Activated CD4-positive, alpha-beta memory T cell treated with anti-CD3 and anti-CD28 coated beads, Interleukin-2, amount 10 ng/mL, durations not matched to agents 7 days and 5 days (primary cell): Measurements from ENCODE around the gene EVA1A. TPM values are rescaled to one million over a fixed set of nuclear protein-coding genes. Genes with fewer than 3 reads are reported as not detected.

Source experiments
- CTCF ChIA-PET: fragments of 350-600 bp; sonication (Branson Sonifier 250); formaldehyde crosslinking; loops from one replicate; lab custom pipeline; 2021; ENCODE audit warnings: antibody characterized with exemption, inconsistent platforms; lab: Charles Lee
- POLR2A ChIA-PET: fragments of 350-600 bp; sonication (Branson Sonifier 250); formaldehyde crosslinking; loops from one replicate; lab custom pipeline; 2021; ENCODE audit warnings: antibody characterized with exemption; lab: Charles Lee
- DNase-seq: peaks from one replicate; pipeline ENCODE4 v3.0.0-alpha.2; 2020
- H3K27ac Mint-ChIP-seq: one replicate; pipeline ENCODE4 v1.8.0; 2021; ENCODE audit warnings: mild to moderate bottlenecking, mixed read lengths
- H3K27me3 Mint-ChIP-seq: one replicate; pipeline ENCODE4 v1.8.0; 2021; ENCODE audit warnings: mixed read lengths
- H3K36me3 Mint-ChIP-seq: one replicate; pipeline ENCODE4 v1.8.0; 2021; ENCODE audit warnings: low read depth, mixed read lengths
- H3K4me1 Mint-ChIP-seq: one replicate; pipeline ENCODE4 v1.8.0; 2021; ENCODE audit warnings: mixed read lengths
- H3K4me3 Mint-ChIP-seq: one replicate; pipeline ENCODE4 v1.8.0; 2021; ENCODE audit warnings: mild to moderate bottlenecking, mixed read lengths
- H3K9me3 Mint-ChIP-seq: one replicate; pipeline ENCODE4 v1.8.0; 2021; ENCODE audit warnings: mixed read lengths
- total RNA-seq, 2 experiments: library from RNA; stranded (reverse); gene quantifications; one replicate each; pipeline ENCODE4 v1.2.3, GENCODE V29; 2021

The EVA1A gene
- total RNA-seq, 2 experiments from 2014 or later: not detected

GRCh38 chr2:75600461-75601011 is 39.8 kb upstream of the EVA1A start:
- H3K4me3 Mint-ChIP-seq: no peak overlapping the region
- H3K9me3 Mint-ChIP-seq: no peaks in the 10 kb centered on the region
- H3K4me1 Mint-ChIP-seq: no peaks in the 10 kb centered on the region
- H3K36me3 Mint-ChIP-seq: no peaks in the 10 kb centered on the region
- peaks cover 17% of the 10 kb centered on the region for H3K27me3 Mint-ChIP-seq
- no peak overlapping the region for H3K27ac Mint-ChIP-seq
- CTCF ChIA-PET: no interaction called here
- no peak for DNase-seq
- POLR2A ChIA-PET: no interaction called here

GRCh38 chr2:75598589-75599155 is 37.9 kb upstream of the EVA1A start:
- POLR2A ChIA-PET: no interaction called here
- Mint-ChIP-seq H3K36me3 (no peaks in the 10 kb centered on the region), H3K4me3 (no peak overlapping the region), H3K27ac (no peak overlapping the region), H3K27me3 (peaks cover 7% of the 10 kb centered on the region), H3K4me1 (no peaks in the 10 kb centered on the region), H3K9me3 (no peaks in the 10 kb centered on the region)
- CTCF ChIA-PET: no interaction called here
- DNase-seq: no peak

GRCh38 chr2:75597949-75598348 is 37.2 kb upstream of the EVA1A start:
- H3K36me3 Mint-ChIP-seq: no peaks in the 10 kb centered on the region
- CTCF ChIA-PET: no interaction called here
- H3K27ac Mint-ChIP-seq: no peak overlapping the region
- H3K4me1 Mint-ChIP-seq: no peaks in the 10 kb centered on the region
- POLR2A ChIA-PET: no interaction called here
- peaks cover 8% of the 10 kb centered on the region for H3K27me3 Mint-ChIP-seq
- no peak overlapping the region for H3K4me3 Mint-ChIP-seq
- H3K9me3 Mint-ChIP-seq: no peaks in the 10 kb centered on the region
- no peak for DNase-seq

DNA sequence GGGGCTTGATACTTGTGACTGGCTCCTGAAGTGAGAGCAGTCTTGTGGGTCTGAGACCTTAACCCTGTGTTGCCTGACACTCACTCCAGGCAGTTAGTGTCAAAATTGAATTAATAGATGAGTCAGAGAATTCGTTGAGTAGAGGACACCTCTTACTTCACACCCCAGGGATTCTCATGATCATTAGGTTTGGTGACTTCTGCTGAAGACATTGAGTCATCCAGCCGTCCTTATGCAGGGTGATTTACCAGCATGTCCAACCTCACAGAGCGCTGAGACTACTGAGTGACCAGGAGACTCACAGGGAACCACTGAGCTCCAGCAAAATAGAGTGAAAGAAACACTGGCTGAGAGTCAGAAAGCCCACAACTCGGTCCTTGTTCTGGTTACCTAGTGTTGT is 36.0 kb upstream of the EVA1A start:
- no peaks in the 10 kb centered on the region for H3K9me3 Mint-ChIP-seq
- H3K27me3 Mint-ChIP-seq: peaks cover 5% of the 10 kb centered on the region
- no peak for DNase-seq
- CTCF ChIA-PET: no interaction called here
- H3K27ac Mint-ChIP-seq: no peak overlapping the region
- no peaks in the 10 kb centered on the region for H3K36me3 Mint-ChIP-seq
- POLR2A ChIA-PET: no interaction called here
- H3K4me1 Mint-ChIP-seq: no peaks in the 10 kb centered on the region
- H3K4me3 Mint-ChIP-seq: no peak overlapping the region

- Mint-ChIP-seq H3K9me3 (no peaks in the 10 kb centered on the region), H3K4me3 (no peak overlapping the region), H3K36me3 (no peaks in the 10 kb centered on the region), H3K27ac (no peak overlapping the region), H3K4me1 (no peaks in the 10 kb centered on the region), H3K27me3 (peaks cover 5% of the 10 kb centered on the region)
- CTCF ChIA-PET: no interaction called here
- POLR2A ChIA-PET: no interaction called here
- no peak for DNase-seq
Measured at GRCh38 chr2:75595541-75596395, 35.0 kb upstream of the EVA1A start.

GRCh38 chr2:75594596-75594995 is 33.9 kb upstream of the EVA1A start:
- H3K27ac Mint-ChIP-seq: no peak overlapping the region
- CTCF ChIA-PET: no interaction called here
- H3K9me3 Mint-ChIP-seq: no peaks in the 10 kb centered on the region
- no peaks in the 10 kb centered on the region for H3K4me1 Mint-ChIP-seq
- no peaks in the 10 kb centered on the region for H3K36me3 Mint-ChIP-seq
- peaks cover 5% of the 10 kb centered on the region for H3K27me3 Mint-ChIP-seq
- POLR2A ChIA-PET: no interaction called here
- DNase-seq: no peak
- H3K4me3 Mint-ChIP-seq: no peak overlapping the region

- no peak for DNase-seq
- Mint-ChIP-seq H3K4me1 (no peaks in the 10 kb centered on the region), H3K4me3 (no peak overlapping the region), H3K9me3 (no peaks in the 10 kb centered on the region), H3K27ac (no peak overlapping the region), H3K27me3 (peaks cover 5% of the 10 kb centered on the region), H3K36me3 (no peaks in the 10 kb centered on the region)
- CTCF ChIA-PET: no interaction called here
- POLR2A ChIA-PET: no interaction called here
Measured at GRCh38 chr2:75592888-75593287, 32.1 kb upstream of the EVA1A start.

DNA sequence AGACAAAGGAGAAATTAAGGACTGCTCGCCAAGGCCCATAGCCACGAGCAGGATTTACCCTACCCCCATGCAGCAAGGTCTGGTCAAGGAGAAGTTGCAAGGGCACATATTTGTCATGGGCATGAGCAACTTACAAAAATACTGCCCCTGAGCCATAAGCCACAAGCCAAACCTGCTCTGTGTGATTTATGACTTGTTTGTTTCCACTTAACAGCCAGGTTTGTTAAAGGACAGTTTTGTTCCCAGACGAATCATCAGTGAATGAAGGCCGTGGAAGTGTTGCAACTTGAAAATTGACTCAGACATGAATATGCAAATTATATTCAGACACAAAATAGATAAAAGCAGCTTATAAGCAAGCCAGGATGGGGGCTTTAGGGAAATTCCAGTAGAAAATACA is 31.3 kb upstream of the EVA1A start:
- Mint-ChIP-seq H3K9me3 (no peaks in the 10 kb centered on the region), H3K4me3 (no peak overlapping the region), H3K36me3 (no peaks in the 10 kb centered on the region), H3K4me1 (no peaks in the 10 kb centered on the region), H3K27me3 (peaks cover 5% of the 10 kb centered on the region), H3K27ac (no peak overlapping the region)
- DNase-seq: no peak
- ChIA-PET CTCF (no interaction called here), POLR2A (no interaction called here)

- H3K27me3 Mint-ChIP-seq: peaks cover 9% of the 10 kb centered on the region
- H3K9me3 Mint-ChIP-seq: no peaks in the 10 kb centered on the region
- no peak overlapping the region for H3K4me3 Mint-ChIP-seq
- POLR2A ChIA-PET: no interaction called here
- no peak overlapping the region for H3K27ac Mint-ChIP-seq
- no peak for DNase-seq
- no peaks in the 10 kb centered on the region for H3K36me3 Mint-ChIP-seq
- H3K4me1 Mint-ChIP-seq: no peaks in the 10 kb centered on the region
- CTCF ChIA-PET: no interaction called here
Measured at GRCh38 chr2:75589391-75590105, 28.8 kb upstream of the EVA1A start.

- Mint-ChIP-seq H3K4me1 (no peaks in the 10 kb centered on the region), H3K9me3 (no peaks in the 10 kb centered on the region), H3K27ac (no peak overlapping the region), H3K27me3 (peaks cover 5% of the 10 kb centered on the region), H3K4me3 (no peak overlapping the region), H3K36me3 (no peaks in the 10 kb centered on the region)
- no peak for DNase-seq
- CTCF ChIA-PET: no interaction called here
- POLR2A ChIA-PET: no interaction called here
Measured at GRCh38 chr2:75587954-75588587, 27.3 kb upstream of the EVA1A start.

- peaks cover 8% of the 10 kb centered on the region for H3K27me3 Mint-ChIP-seq
- no peak overlapping the region for H3K27ac Mint-ChIP-seq
- no peaks in the 10 kb centered on the region for H3K36me3 Mint-ChIP-seq
Measured at GRCh38 chr2:75586971-75587370, 26.2 kb upstream of the EVA1A start.

GRCh38 chr2:75582840-75583239 is 22.1 kb upstream of the EVA1A start:
- no peaks in the 10 kb centered on the region for H3K36me3 Mint-ChIP-seq
- CTCF ChIA-PET: no interaction called here
- peaks cover 8% of the 10 kb centered on the region for H3K27me3 Mint-ChIP-seq
- H3K9me3 Mint-ChIP-seq: no peaks in the 10 kb centered on the region
- no peak overlapping the region for H3K27ac Mint-ChIP-seq
- POLR2A ChIA-PET: no interaction called here
- DNase-seq: no peak
- H3K4me1 Mint-ChIP-seq: no peaks in the 10 kb centered on the region
- H3K4me3 Mint-ChIP-seq: no peak overlapping the region

More at GRCh38 chr2:75586971-75587370, 26.2 kb upstream of the EVA1A start:
- DNase-seq: no peak
- ChIA-PET POLR2A (no interaction called here), CTCF (no interaction called here)
- Mint-ChIP-seq H3K4me1 (no peaks in the 10 kb centered on the region), H3K9me3 (no peaks in the 10 kb centered on the region), H3K4me3 (no peak overlapping the region)

- H3K9me3 Mint-ChIP-seq: no peaks in the 10 kb centered on the region
- H3K4me1 Mint-ChIP-seq: no peaks in the 10 kb centered on the region
- ChIA-PET CTCF (no interaction called here), POLR2A (no interaction called here)
- no peaks in the 10 kb centered on the region for H3K36me3 Mint-ChIP-seq
- H3K27me3 Mint-ChIP-seq: peaks cover 4% of the 10 kb centered on the region
- H3K4me3 Mint-ChIP-seq: no peak overlapping the region
- no peak overlapping the region for H3K27ac Mint-ChIP-seq
- DNase-seq: no peak
Measured at GRCh38 chr2:75580606-75581005, 19.9 kb upstream of the EVA1A start.
